Non-pigmented ciliary epithelial cell (primary cell): Measurements from ENCODE around the gene DEFB118.
"Not testable (repeated sequence)": the region's sequence is repeated elsewhere in the genome, so short reads cannot be mapped to it uniquely, and the experiment has no call there.

Source experiments
- DNase-seq: peaks from one replicate; pipeline ENCODE4 v3.0.0-alpha.2; 2010; ENCODE audit warnings: low read depth

Gene DEFB118, protein sequence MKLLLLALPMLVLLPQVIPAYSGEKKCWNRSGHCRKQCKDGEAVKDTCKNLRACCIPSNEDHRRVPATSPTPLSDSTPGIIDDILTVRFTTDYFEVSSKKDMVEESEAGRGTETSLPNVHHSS

DNA sequence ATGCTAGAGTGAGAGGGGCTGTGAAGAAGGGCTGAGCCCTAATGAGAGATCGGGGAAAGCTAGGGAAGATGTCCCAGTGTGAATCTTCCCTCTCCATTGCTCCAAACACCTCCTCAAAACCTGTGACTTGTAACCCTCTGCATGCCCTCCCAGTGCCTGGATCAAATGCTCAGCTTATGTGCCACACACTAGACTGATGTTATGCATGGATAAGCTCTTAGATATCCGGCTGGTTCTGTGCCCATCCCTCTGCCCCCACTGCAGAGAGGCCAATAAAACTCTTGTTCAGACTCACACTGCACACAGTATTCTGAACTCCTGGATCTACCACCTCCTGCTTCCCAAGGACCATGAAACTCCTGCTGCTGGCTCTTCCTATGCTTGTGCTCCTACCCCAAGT is at the start of gene DEFB118:
Gene DEFB118 (plus strand): TSS at position 301 of the 400 bp plus-strand sequence. CDS start 50 bp downstream, at position 351.
- no peak for DNase-seq

DNA sequence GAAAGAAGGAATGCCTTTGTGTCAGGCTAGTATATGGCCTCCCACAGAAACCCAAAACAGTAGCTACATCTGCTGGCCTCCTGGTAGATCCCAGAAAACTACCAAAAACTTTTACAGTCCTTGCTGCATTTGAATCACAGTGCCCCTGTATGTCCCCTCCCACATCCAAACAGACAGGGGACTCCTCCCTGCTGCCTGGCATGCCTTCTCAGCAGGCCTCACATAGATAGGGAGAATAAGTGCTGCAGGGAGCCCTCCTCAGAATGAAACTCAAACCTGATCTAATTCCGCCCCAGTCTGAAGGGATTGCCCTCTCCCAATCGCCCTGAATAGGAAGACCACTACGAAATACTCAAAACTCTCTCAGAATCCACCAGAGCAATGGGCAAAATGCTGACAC is 45.9 kb upstream of the DEFB118 start:
- no peak for DNase-seq

DNA sequence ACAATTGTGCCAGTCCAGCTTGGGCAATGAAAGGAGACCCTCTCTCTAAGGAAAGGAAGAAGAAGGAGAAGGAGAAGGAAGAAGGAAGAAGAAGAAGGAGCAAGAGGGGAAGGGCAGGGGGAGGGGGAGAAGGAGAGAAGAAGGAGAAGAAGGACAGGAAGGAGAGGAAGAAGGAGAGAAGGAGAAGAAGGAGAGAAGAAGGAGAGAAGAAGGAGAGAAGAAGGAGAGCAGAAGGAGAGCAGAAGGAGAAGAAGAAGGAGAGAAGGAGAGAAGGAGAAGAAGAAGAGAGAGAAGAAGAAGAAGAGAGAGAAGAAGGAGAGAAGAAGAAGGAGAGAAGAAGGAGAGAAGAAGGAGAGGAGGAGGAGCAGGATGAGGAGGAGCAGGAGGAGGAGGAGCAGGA is 37.5 kb upstream of the DEFB118 start:
- no peak for DNase-seq

DNA sequence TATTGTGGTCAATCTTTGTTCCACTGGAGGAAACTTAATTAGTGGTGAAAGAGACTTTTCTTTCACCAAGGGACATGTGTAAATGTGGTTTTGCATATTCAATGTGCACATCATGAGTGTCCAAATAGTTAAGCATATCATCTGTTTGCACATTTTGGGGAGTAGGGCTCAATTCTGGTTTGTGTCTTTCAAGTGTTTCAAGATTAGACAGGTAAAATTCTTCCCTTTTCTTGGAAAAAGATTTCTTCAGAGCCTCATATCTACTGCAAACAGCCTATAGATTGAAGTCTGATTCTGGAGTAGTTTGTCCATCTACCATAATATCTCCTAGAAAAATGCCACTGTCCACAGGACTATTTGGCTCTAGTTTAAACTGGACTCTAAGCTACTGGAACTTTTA is 26.9 kb upstream of the DEFB118 start:
- no peak for DNase-seq

DNA sequence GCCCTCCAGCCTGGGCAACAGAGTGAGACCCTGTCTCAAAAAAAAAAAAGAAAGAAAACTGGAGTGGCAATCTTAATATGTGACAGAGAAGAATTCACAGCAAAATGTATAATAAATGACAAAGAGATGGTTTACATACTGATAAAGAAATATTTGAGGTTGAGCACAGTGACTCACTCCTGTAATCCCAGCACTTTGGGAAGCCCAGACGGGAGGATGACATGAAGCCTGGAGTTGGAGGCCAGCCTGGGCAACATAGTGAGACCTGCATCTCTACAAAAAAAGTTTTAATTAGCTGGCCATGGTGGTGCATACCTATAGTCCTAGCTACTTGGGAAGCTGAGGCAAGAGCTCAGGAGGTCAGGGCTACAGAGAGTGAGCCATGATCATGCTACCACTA is 12.4 kb upstream of the DEFB118 start:
- DNase-seq: no peak

DNA sequence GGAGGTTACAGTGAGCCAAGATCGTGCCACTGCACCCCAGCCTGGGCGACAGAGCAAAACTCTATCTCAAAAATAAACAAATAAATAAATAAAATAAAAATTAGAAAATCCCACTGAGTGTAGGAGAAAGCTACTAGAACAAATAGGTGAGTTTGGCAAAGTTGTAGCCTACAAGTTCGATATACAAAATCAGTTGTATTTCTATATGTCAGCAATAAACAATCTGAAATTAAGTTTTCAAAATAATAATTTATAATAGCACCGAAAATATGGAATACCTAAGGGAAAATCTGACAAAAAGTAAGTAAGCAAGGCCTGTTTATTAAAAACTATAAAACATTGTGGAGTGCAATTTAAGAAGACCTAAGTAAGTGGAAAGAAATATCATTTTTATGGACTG is 5.1 kb upstream of the DEFB118 start:
- no peak for DNase-seq

DNA sequence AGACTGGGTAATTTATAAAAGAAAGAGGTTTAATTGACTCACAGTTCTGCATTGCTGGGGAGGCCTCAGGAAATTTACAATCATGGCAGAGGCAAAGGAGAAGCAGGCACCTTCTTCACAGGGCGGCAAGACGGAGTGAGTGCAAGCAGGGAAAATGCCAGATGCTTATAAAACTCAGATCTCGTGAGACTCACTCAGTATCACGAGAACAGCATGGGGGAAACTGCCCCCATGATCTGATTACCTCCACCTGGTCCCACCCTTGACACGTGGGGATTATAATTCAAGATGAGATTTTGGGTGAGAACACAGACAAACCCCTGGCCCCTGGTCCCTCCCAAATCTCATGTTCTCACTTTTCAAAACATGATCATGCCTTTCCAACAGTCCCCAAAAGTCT is 4.1 kb upstream of the DEFB118 start:
- not testable (repeated sequence) for DNase-seq

DNA sequence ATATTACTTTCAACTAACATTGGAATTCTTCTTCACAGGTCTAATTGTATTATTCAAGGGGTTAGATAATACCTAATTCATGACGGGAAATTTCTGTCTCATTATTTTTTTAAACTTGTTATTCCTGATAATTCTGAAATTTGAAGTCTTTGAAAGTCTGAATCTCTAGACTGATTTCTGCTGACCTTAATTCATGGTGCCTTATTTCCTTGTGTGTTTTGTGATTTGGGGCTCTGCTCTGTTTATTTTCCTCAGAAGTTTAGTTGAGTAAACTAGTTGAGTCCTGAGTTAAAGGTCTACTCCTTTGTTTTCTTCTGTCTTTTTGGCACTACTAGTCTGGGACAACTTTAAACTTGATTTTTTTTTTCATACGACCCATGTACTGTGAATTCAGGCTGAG is 5.9 kb downstream of the DEFB118 start:
- no peak for DNase-seq

DNA sequence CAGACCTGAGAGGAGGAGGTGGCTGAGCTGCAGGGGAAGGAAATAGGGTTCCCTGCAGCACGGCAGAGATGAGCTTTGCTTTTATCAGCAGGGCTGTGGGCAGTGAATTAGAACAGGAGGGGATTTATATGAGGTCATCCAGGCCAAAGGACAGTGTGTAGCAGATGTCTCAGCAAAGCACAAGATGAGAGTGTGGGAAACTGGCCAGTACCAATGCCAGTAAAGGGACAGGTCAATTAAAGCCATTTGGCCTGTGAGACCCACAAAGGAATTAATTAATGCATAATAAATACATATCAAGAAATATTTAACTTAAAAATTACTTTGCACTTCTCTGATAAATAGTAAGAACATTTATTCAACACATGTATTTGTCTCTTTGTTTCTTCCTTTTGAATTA is 22.1 kb downstream of the DEFB118 start, which contains the start of gene DEFB119:
Gene DEFB119 (minus strand): TSS at position 101 of the 400 bp plus-strand sequence. CDS start 107 bp downstream, outside the sequence.
- DNase-seq: no peak

DNA sequence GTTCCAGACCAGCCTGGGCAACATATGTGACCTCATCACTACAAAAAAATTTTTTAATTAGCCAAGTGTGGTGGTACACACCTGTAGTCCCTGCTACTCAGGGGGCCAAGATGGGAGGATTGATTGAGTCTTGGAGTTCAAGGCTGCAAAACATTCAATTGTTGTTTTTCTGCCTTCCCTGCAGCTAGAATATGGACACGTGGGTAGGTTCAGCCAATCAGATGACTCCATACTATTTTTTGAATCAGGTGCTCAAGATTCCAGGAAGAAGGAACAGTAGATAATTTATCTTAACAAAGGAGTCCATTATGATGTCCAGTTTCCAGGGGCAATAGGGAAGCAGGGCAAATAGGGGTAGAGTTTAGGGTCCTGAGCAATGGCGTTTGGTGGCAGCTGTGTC is 24.4 kb downstream of the DEFB118 start:
- DNase-seq: no peak

DNA sequence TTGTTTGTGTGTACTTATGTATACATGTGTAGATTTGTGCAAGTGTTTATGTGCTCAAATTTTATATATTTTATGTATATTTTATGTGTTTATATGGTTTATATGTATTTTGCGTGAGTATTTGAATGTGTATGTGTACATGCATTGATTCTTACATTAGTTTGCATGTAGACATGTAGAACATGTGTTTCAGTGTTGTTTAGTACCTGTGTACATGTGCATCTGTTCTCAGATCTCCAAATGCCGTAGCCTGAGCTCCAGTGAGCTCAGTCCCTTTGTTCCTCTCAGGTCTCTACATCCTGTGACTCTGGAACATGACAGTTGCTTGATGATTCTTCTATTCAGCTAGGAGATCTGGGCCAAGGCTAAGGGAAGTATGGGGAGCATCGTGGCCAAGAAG is 26.5 kb downstream of the DEFB118 start:
- DNase-seq: no peak

DNA sequence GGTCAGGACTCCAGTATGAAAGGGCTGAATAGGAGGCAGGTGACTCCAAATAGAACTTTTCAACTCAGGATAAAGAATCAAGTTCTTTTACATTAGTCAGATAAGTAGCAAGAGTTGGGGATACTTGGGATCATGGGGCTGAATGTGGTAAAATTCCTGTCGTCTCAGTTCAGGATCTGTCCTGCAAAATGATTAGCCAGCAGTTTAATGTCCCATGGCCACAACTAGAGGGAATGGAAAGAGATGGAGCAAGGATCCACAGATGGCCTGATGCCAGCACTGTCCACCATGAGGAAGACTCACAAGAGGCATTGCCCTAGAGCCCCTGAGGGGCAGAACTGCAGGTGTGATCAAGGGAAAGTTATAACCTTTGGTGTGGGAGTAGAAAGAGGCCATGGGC is 35.5 kb downstream of the DEFB118 start:
- DNase-seq: no peak

DNA sequence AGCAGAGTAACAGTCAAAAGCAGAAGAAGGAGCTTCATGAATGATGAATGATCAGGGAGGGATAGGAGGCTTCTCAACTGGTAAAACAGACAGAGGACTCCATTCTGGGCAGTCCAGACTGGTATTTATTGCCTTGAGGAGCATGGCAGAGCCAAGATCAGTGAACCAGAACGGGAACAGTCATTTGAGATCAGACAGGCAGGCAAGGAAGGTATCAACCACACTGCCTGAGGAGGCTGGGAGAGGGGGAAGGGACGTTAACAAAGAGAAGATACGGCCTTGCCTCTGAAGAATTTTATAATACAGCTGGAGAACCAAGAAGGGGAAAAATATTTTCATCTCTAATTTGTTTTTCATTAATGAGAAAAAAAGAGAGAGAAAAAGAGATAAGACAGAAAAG is 37.7 kb downstream of the DEFB118 start, which contains the start of gene DEFB121:
Gene DEFB121 (minus strand): TSS at position 101 of the 400 bp plus-strand sequence. CDS start 63 bp downstream, at position 38.
- DNase-seq: no peak

DNA sequence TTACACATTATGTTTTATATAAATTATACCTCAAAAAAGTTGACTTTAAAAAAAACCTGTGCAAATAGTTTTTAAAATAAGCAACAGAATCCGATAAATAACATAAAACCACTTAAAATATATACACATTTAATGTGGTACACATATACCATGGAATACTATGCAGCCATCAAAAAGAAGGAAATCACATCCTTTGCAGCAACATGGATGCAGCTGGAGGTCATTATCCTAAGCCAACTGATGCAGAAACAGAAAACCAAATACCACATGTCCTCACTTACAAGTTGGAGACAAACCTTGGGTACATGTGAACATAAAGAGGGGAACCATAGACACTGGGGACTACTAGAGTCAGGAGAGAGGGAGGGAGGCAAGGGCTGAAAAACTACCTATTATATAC is 41.6 kb downstream of the DEFB118 start:
- DNase-seq: no peak

DNA sequence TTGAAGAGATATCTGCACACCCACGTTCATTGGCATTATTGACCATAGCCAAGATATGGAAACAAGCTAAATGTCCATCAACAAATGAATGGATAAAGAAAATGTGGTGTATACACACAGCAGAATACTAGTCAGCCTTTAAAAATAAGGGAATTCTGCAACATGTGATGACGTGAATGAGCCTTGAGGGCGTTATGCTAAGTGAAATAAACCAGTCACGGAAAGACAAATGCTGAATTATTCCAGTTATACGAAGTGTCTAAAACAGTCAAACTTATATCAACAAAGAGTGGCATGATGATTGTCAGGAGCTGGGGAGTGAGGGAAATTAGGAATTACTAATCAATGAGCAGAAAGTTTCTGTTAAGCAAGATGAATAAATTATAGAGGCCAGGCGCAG is 46.0 kb downstream of the DEFB118 start:
- DNase-seq: no peak

DNA sequence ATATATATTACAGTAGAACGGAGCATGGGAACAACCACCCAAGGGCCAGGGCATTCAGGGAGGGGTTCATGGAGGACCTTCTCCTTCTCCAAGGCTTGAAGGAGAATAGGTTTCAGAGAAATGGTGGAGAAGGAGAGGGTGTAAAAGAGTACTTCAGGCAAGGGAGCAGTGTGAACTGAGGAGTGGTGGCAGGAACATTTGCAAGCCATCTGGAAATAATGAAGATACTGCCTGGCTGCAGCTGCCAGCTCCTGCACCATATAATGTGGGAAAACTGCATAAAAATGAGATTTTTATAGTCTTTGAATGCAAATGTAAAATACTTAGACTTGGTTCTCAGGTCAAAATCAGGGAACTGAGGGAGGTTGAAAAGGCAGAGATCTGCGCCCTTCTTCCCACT is 47.3 kb downstream of the DEFB118 start:
- DNase-seq: no peak

DNA sequence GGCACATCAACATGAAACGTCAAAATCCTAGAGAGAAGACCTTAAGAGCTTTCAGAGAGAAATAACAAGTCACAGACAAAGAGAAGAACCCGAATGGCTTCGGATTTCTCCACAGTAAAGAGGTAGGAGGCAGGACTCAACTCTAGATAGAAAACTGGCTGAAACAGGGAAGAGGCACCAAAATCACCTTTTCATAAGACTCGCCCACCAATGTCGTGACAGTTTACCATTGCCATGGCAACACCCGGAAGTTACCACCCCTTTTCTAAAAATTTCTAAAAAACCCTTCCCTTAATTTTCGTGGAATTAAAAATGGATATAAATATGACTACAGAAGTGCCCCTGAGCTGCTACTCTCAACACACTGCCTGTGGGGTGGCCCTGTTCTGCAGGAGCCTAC is 49.9 kb downstream of the DEFB118 start:
- DNase-seq: no peak
